HG03342 (cell line): ENCODE results near the gene KRTAP4-5.
"Not testable (repeated sequence)": the region's sequence is repeated elsewhere in the genome, so short reads cannot be mapped to it uniquely, and the experiment has no call there.

Experiments used
- ATAC-seq: cut with Tn5 transposase; IDR thresholded peaks from one replicate; pipeline ENCODE4 v1.9.1; 2021; ENCODE audit warnings: mild to moderate bottlenecking, moderate library complexity; ENCODE audit not compliant: unreplicated experiment

Gene KRTAP4-5

GRCh38 chr17:41147531-41148204 lies 2.0 kb downstream of the KRTAP4-5 start:
- ATAC-seq: no peak

- no peak for ATAC-seq
Observed at GRCh38 chr17:41145261-41145660, 4.4 kb downstream of the KRTAP4-5 start.

GRCh38 chr17:41144846-41145245 lies 4.8 kb downstream of the KRTAP4-5 start:
- ATAC-seq: no peak

- ATAC-seq: no peak
Observed at GRCh38 chr17:41141361-41141760, 8.3 kb downstream of the KRTAP4-5 start.

- ATAC-seq: no peak
Observed at GRCh38 chr17:41140360-41141131, 9.1 kb downstream of the KRTAP4-5 start, which contains the start of gene KRTAP4-6. Gene KRTAP4-6 (minus strand): TSS chr17:41140544. CDS start chr17:41140487, 57 bp downstream.

GRCh38 chr17:41139865-41140264 lies 9.8 kb downstream of the KRTAP4-5 start:
- not testable (repeated sequence) for ATAC-seq

- ATAC-seq: no peak
Observed at GRCh38 chr17:41133880-41134735, 15.5 kb downstream of the KRTAP4-5 start.

GRCh38 chr17:41131979-41132378 lies 17.6 kb downstream of the KRTAP4-5 start:
- no peak for ATAC-seq

GRCh38 chr17:41127371-41127770 lies 22.3 kb downstream of the KRTAP4-5 start:
- ATAC-seq: no peak

- no peak for ATAC-seq
Observed at GRCh38 chr17:41126412-41126811, 23.2 kb downstream of the KRTAP4-5 start.

GRCh38 chr17:41125064-41125463 lies 24.6 kb downstream of the KRTAP4-5 start:
- no peak for ATAC-seq

- not testable (repeated sequence) for ATAC-seq
Observed at GRCh38 chr17:41123991-41124371, 25.6 kb downstream of the KRTAP4-5 start, which contains the start of gene KRTAP4-12. Gene KRTAP4-12 (minus strand): TSS chr17:41124182. CDS start chr17:41124122, 60 bp downstream.

- ATAC-seq: not testable (repeated sequence)
Observed at GRCh38 chr17:41123292-41123990, 26.2 kb downstream of the KRTAP4-5 start.

- no peak for ATAC-seq
Observed at GRCh38 chr17:41121742-41122141, 27.9 kb downstream of the KRTAP4-5 start.

- ATAC-seq: not testable (repeated sequence)
Observed at GRCh38 chr17:41119696-41120690, 29.6 kb downstream of the KRTAP4-5 start.

GRCh38 chr17:41118721-41119120 lies 30.9 kb downstream of the KRTAP4-5 start:
- no peak for ATAC-seq

GRCh38 chr17:41117846-41118386 lies 31.7 kb downstream of the KRTAP4-5 start, which contains the start of gene KRTAP4-11:
Gene KRTAP4-11 (minus strand): TSS chr17:41118373. CDS start chr17:41118315, 58 bp downstream.
- ATAC-seq: not testable (repeated sequence)

- ATAC-seq: no peak
Observed at GRCh38 chr17:41116297-41116696, 33.3 kb downstream of the KRTAP4-5 start.
